Esophagus muscularis mucosa (tissue), 3 donors: ENCODE measurements around the gene RP9.

Experiments
- POLR2A ChIP-seq: fragments of 450-650 bp; IDR thresholded peaks from one replicate; pipeline ENCODE4 v1.6.1; 2017; ENCODE audit warnings: antibody characterized with exemption, moderate library complexity, mild to moderate bottlenecking, low read depth
- TF ChIP-seq, protein P1 (sequence below), 3 experiments: fragments of 200-600 bp in 2 of 3; fragments of 450-650 bp in 1 of 3; sonication (generic) in 2 of 3; IDR thresholded peaks; one replicate each; pipeline ENCODE4 v1.5.1; 2017 to 2019; ENCODE audit warnings: antibody characterized with exemption in 3 of 3, mild to moderate bottlenecking in 2 of 3, moderate library complexity in 1 of 3

GRCh38 chr7:33059635-33060034, 49.6 kb downstream of the RP9 start:
- TF ChIP-seq, protein P1, sequence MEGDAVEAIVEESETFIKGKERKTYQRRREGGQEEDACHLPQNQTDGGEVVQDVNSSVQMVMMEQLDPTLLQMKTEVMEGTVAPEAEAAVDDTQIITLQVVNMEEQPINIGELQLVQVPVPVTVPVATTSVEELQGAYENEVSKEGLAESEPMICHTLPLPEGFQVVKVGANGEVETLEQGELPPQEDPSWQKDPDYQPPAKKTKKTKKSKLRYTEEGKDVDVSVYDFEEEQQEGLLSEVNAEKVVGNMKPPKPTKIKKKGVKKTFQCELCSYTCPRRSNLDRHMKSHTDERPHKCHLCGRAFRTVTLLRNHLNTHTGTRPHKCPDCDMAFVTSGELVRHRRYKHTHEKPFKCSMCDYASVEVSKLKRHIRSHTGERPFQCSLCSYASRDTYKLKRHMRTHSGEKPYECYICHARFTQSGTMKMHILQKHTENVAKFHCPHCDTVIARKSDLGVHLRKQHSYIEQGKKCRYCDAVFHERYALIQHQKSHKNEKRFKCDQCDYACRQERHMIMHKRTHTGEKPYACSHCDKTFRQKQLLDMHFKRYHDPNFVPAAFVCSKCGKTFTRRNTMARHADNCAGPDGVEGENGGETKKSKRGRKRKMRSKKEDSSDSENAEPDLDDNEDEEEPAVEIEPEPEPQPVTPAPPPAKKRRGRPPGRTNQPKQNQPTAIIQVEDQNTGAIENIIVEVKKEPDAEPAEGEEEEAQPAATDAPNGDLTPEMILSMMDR (IDR thresholded peaks at IDR 0.05): no peak
- TF ChIP-seq POLR2A: no peak
